GM23248 (cell line): ENCODE results near the gene MKS1.

Experiments
- EZH2 ChIP-seq: fragments of 200-600 bp; sonication (generic); IDR thresholded peaks from 2 replicates; pipeline ENCODE4 v1.6.1; 2018; ENCODE audit warnings: antibody characterized with exemption, mild to moderate bottlenecking; ENCODE audit not compliant: insufficient read depth, poor library complexity, severe bottlenecking
- EZH2phosphoT487 ChIP-seq: fragments of 200-600 bp; sonication (generic); IDR thresholded peaks from 2 replicates; pipeline ENCODE4 v1.6.1; 2018; ENCODE audit warnings: antibody characterized with exemption, moderate library complexity, mild to moderate bottlenecking, low read depth; ENCODE audit not compliant: insufficient read depth

GRCh38 chr17:58267347-58268324, 48.6 kb upstream of the MKS1 start:
- no peak for TF ChIP-seq EZH2
- no peak for TF ChIP-seq EZH2phosphoT487
